HCT116 (cell line): ENCODE results near the gene PTPN1. TPM values are rescaled to one million over a fixed set of nuclear protein-coding genes. Genes with fewer than 3 reads are reported as not detected.

Source experiments
- ATAC-seq: fragments of 200-7000 bp; cut with Tn5 transposase; 2 replicates; pipeline ENCODE4 v1.9.1; 2020; ENCODE audit warnings: mild to moderate bottlenecking, moderate library complexity
- BruUV-seq: library from RNA; stranded (reverse); fragments of 400-500 nt; replicated peaks from 2 replicates; lab custom pipeline; 2021; lab: Mats Ljungman, UMichigan
- CTCF ChIA-PET: fragments of 300-600 bp; sonication (Branson Sonifier 250); formaldehyde crosslinking; loops from one replicate; lab custom pipeline; 2021; ENCODE audit warnings: antibody characterized with exemption; lab: Charles Lee
- POLR2A ChIA-PET: fragments of 300-600, 350-600 bp; sonication (Branson Sonifier 250); formaldehyde crosslinking; loops from one replicate; lab custom pipeline; 2021; ENCODE audit warnings: antibody characterized with exemption; lab: Charles Lee
- RAD21 ChIA-PET, 2 experiments: fragments of 300-600 bp; sonication (Branson Sonifier 250); formaldehyde crosslinking; loops; one replicate each; lab custom pipeline; 2023; ENCODE audit warnings: low total read pairs in 2 of 2; ENCODE audit not compliant: uncharacterized antibody in 2 of 2, unreplicated experiment in 2 of 2, low non-redundant PET in 1 of 2; lab: Charles Lee
- DNase-seq: peaks from one replicate; pipeline ENCODE4 v3.0.0-alpha.2; 2010; ENCODE audit warnings: low read depth, low spot score
- H2AFZ ChIP-seq: fragments of 200-600 bp; shearing (Covaris generic), sonication (generic); 2 replicates; pipeline ENCODE4 v1.6.1; 2017; ENCODE audit warnings: low read depth, mixed run types, mixed read lengths, antibody characterized with exemption, low read length; ENCODE audit not compliant: poor library complexity, severe bottlenecking
- H3K27ac ChIP-seq: 2 replicates; pipeline ENCODE4 v1.5.1; 2012; ENCODE audit warnings: low read depth, low read length
- H3K27me3 ChIP-seq: fragments of 200-600 bp; sonication (generic); 2 replicates; pipeline ENCODE4 v1.6.1; 2016; ENCODE audit warnings: mixed run types, low read length, mixed read lengths; ENCODE audit not compliant: insufficient read depth
- H3K36me3 ChIP-seq, 2 experiments: fragments of 200-500 bp in 1 of 2; fragments of 200-600 bp in 1 of 2; sonication (Bioruptor generic) in 1 of 2; sonication (generic) in 1 of 2; 2 replicates each; pipeline versions ENCODE4 v1.5.1 to v1.6.1; 2014 to 2016; ENCODE audit warnings: low read length in 2 of 2, inconsistent platforms in 1 of 2, mixed read lengths in 1 of 2, mixed run types in 1 of 2; ENCODE audit not compliant: insufficient read depth in 2 of 2, control insufficient read depth in 1 of 2
- H3K4me1 ChIP-seq, 2 experiments: fragments of 200-600 bp in 1 of 2; sonication (generic) in 1 of 2; 2 replicates each; pipeline versions ENCODE4 v1.5.1 to v1.6.1; 2012 to 2017; ENCODE audit warnings: low read length in 2 of 2, inconsistent platforms in 1 of 2, mild to moderate bottlenecking in 1 of 2, mixed read lengths in 1 of 2, mixed run types in 1 of 2, moderate library complexity in 1 of 2; ENCODE audit not compliant: insufficient read depth in 2 of 2, control insufficient read depth in 1 of 2
- H3K4me2 ChIP-seq: fragments of 200-600 bp; sonication (generic); 2 replicates; pipeline ENCODE4 v1.6.1; 2017; ENCODE audit warnings: mixed run types, low read length, mixed read lengths
- H3K4me3 ChIP-seq, 2 experiments: fragments of 200-600 bp in 1 of 2; sonication (generic) in 1 of 2; replicated peaks in 1 of 2; 2 replicates each; pipeline ENCODE4 v1.5.1; 2011 to 2016; ENCODE audit warnings: low read length in 2 of 2, control low read depth in 1 of 2, low read depth in 1 of 2, mild to moderate bottlenecking in 1 of 2, mixed read lengths in 1 of 2, mixed run types in 1 of 2
- H3K79me2 ChIP-seq: fragments of 200-600 bp; sonication (generic); 2 replicates; pipeline ENCODE4 v1.6.1; 2017; ENCODE audit warnings: mild to moderate bottlenecking, mixed run types, low read length, moderate library complexity, mixed read lengths; ENCODE audit not compliant: insufficient read depth
- H3K9ac ChIP-seq: fragments of 200-600 bp; sonication (generic); 2 replicates; pipeline ENCODE4 v1.6.1; 2016; ENCODE audit warnings: low read length, mixed read lengths
- H3K9me2 ChIP-seq: fragments of 200-600 bp; sonication (generic), shearing (Covaris generic); 2 replicates; pipeline ENCODE4 v1.6.1; 2017; ENCODE audit warnings: mixed run types, mild to moderate bottlenecking, moderate library complexity; ENCODE audit not compliant: insufficient read depth
- H3K9me3 ChIP-seq, 2 experiments: fragments of 200-500 bp in 1 of 2; fragments of 200-600 bp in 1 of 2; sonication (Bioruptor generic) in 1 of 2; sonication (generic) in 1 of 2; 2 replicates each; pipeline ENCODE4 v1.6.1; 2014 to 2017; ENCODE audit warnings: low read length in 2 of 2, mixed read lengths in 2 of 2, inconsistent platforms in 1 of 2, low read depth in 1 of 2, mild to moderate bottlenecking in 1 of 2, mixed run types in 1 of 2, moderate library complexity in 1 of 2; ENCODE audit not compliant: control insufficient read depth in 1 of 2, insufficient read depth in 1 of 2
- H4K20me1 ChIP-seq: fragments of 200-600 bp; sonication (generic), shearing (Covaris generic); 2 replicates; pipeline ENCODE4 v1.6.1; 2017; ENCODE audit warnings: mixed run types, mild to moderate bottlenecking, moderate library complexity; ENCODE audit not compliant: insufficient read depth
- ATF3 ChIP-seq: IDR thresholded peaks from 2 replicates; pipeline ENCODE4 v1.6.1; 2012
- EGR1 ChIP-seq: IDR thresholded peaks from 2 replicates; pipeline ENCODE4 v1.6.1; 2012; ENCODE audit warnings: low read depth
- ELF1 ChIP-seq: IDR thresholded peaks from 2 replicates; pipeline ENCODE4 v1.6.1; 2012; ENCODE audit warnings: low read depth, borderline replicate concordance
- EZH2 ChIP-seq: fragments of 200-600 bp; sonication (generic); IDR thresholded peaks from 2 replicates; pipeline ENCODE4 v1.6.1; 2017; ENCODE audit warnings: antibody characterized with exemption, mixed run types
- EZH2phosphoT487 ChIP-seq: fragments of 200-600 bp; IDR thresholded peaks from 2 replicates; pipeline ENCODE4 v1.6.1; 2018; ENCODE audit warnings: antibody characterized with exemption, borderline replicate concordance
- FOSL1 ChIP-seq: IDR thresholded peaks from 2 replicates; pipeline ENCODE4 v1.6.1; 2012; ENCODE audit warnings: low read depth
- JUND ChIP-seq: IDR thresholded peaks from 2 replicates; pipeline ENCODE4 v1.6.1; 2012
- POLR2A ChIP-seq: IDR thresholded peaks from 2 replicates; pipeline ENCODE4 v1.7.0; 2011; ENCODE audit warnings: borderline replicate concordance; ENCODE audit not compliant: insufficient read depth, insufficient read length; ENCODE audit errors: extremely low read depth
- RAD21 ChIP-seq: IDR thresholded peaks from 2 replicates; pipeline ENCODE4 v1.6.1; 2012; ENCODE audit warnings: low read depth, mild to moderate bottlenecking
- REST ChIP-seq: IDR thresholded peaks from 2 replicates; pipeline ENCODE4 v1.6.1; 2012; ENCODE audit warnings: low read depth
- SIN3A ChIP-seq: IDR thresholded peaks from 2 replicates; pipeline ENCODE4 v1.6.1; 2012; ENCODE audit warnings: low read depth
- SP1 ChIP-seq: IDR thresholded peaks from 2 replicates; pipeline ENCODE4 v1.6.1; 2012; ENCODE audit warnings: low read depth
- SRF ChIP-seq: IDR thresholded peaks from 2 replicates; pipeline ENCODE4 v1.6.1; 2012; ENCODE audit warnings: low read depth
- TCF7L2 ChIP-seq: IDR thresholded peaks from 2 replicates; pipeline ENCODE4 v1.7.0; 2011; ENCODE audit warnings: borderline replicate concordance, inconsistent platforms; ENCODE audit not compliant: insufficient read depth, insufficient read length; ENCODE audit errors: extremely low read depth
- YY1 ChIP-seq: IDR thresholded peaks from 2 replicates; pipeline ENCODE4 v1.6.1; 2011; ENCODE audit warnings: low read length, low read depth, moderate library complexity, mild to moderate bottlenecking; ENCODE audit not compliant: insufficient replicate concordance; ENCODE audit errors: extremely low read depth
- ZBTB33 ChIP-seq: IDR thresholded peaks from 2 replicates; pipeline ENCODE4 v1.6.1; 2011; ENCODE audit warnings: mild to moderate bottlenecking, low read length, moderate library complexity; ENCODE audit not compliant: insufficient replicate concordance; ENCODE audit errors: extremely low read depth
- intact Hi-C: fragments of 100-400 bp; cut with micrococcal nuclease; formaldehyde crosslinking; loops from 2 replicates; pipeline ENCODE4 v1.10.0; 2022
- total RNA-seq: library from RNA; stranded (reverse); gene quantifications from one replicate; pipeline ENCODE4 v1.2.1, GENCODE V29; 2021; ENCODE audit not compliant: unreplicated experiment

The PTPN1 gene
- total RNA-seq, 1 experiment from 2014 or later = 47.5 TPM

- TF ChIP-seq ELF1 = no peak
- no peak for TF ChIP-seq SP1
- no peak for TF ChIP-seq ATF3
- TF ChIP-seq EZH2 = no peak
Observed at GRCh38 chr20:50582591-50583234, 72.5 kb downstream of the PTPN1 start (continued).

- Histone ChIP-seq H3K4me2 (no peak overlapping the region), H3K27ac (no peak overlapping the region), H3K79me2 (peaks cover 9% of the 10 kb centered on the region; the same call in 1 of the 2 replicates), H3K9me2 (no peaks in the 10 kb centered on the region), H3K9me3 (no peaks in the 10 kb centered on the region), H3K36me3 (peaks cover 30 to 50% of the 10 kb centered on the region in 2 experiments; a peak in 3 of 4 replicates), H3K9ac (no peak overlapping the region), H4K20me1 (no peaks in the 10 kb centered on the region), H3K4me1 (no peaks in the 10 kb centered on the region), H3K27me3 (no peaks in the 10 kb centered on the region), H2AFZ (no peak overlapping the region), H3K4me3 (no peak overlapping the region)
- no peak for ATAC-seq
- no peak for DNase-seq
- ChIA-PET RAD21 (no interaction called here), POLR2A (no interaction called here), CTCF (no interaction called here)
- intact Hi-C loops = no loop called here
- no peak for TF ChIP-seq EZH2phosphoT487
- TF ChIP-seq ELF1 = no peak
- no peak for TF ChIP-seq REST
- no peak for TF ChIP-seq ZBTB33
- TF ChIP-seq EGR1 = no peak
- TF ChIP-seq SRF = no peak
- no peak for TF ChIP-seq RAD21
- TF ChIP-seq YY1 = no peak
- TF ChIP-seq TCF7L2 = no peak
- TF ChIP-seq POLR2A = no peak
- no peak for TF ChIP-seq JUND
- no peak for TF ChIP-seq FOSL1
- no peak for TF ChIP-seq SIN3A
- BruUV-seq = TSS peak; percentile 26
Observed at GRCh38 chr20:50583442-50584150, 73.4 kb downstream of the PTPN1 start.
